ENCODE measurements around the gene YIPF7.

The YIPF7 gene

DNA sequence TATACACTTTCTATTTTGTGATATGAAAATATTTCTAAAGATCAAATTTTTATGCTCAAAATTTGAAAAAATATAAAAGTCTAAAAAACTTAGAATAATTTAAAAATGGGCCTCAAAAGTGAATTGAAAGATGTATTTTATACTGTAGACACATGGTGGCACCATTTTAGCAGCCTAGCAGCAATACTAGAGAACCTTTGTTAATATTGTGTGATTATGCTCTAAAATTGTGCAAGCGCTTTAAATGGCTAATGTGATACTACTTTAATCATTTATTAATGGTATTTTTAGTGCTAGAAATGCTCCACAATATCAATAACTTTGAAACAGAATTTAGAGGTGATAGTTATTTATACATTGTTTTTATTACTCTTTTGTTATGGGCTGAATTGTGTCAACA is 23.0 kb upstream of the YIPF7 start:
- H3K27ac ChIP-seq (replicated peaks): no peak overlapping the region
- peak in 1 of 2 experiments; percentile 11 for DNase-seq (ENCODE audit: low read depth in 1 of 2, low spot score in 1 of 2)
- TF ChIP-seq, protein P1, sequence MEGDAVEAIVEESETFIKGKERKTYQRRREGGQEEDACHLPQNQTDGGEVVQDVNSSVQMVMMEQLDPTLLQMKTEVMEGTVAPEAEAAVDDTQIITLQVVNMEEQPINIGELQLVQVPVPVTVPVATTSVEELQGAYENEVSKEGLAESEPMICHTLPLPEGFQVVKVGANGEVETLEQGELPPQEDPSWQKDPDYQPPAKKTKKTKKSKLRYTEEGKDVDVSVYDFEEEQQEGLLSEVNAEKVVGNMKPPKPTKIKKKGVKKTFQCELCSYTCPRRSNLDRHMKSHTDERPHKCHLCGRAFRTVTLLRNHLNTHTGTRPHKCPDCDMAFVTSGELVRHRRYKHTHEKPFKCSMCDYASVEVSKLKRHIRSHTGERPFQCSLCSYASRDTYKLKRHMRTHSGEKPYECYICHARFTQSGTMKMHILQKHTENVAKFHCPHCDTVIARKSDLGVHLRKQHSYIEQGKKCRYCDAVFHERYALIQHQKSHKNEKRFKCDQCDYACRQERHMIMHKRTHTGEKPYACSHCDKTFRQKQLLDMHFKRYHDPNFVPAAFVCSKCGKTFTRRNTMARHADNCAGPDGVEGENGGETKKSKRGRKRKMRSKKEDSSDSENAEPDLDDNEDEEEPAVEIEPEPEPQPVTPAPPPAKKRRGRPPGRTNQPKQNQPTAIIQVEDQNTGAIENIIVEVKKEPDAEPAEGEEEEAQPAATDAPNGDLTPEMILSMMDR (IDR thresholded peaks at IDR 0.05; ENCODE audit: insufficient read depth, low read length): no peak
- TF ChIP-seq GABPA (IDR thresholded peaks at IDR 0.05; ENCODE audit: low read depth) (no peak), SPI1 (IDR thresholded peaks at IDR 0.05; ENCODE audit: borderline replicate concordance, low read depth) (no peak), POLR2AphosphoS5 (IDR thresholded peaks at IDR 0.05; ENCODE audit: low read depth) (no peak)
- TF ChIP-seq, protein P2, sequence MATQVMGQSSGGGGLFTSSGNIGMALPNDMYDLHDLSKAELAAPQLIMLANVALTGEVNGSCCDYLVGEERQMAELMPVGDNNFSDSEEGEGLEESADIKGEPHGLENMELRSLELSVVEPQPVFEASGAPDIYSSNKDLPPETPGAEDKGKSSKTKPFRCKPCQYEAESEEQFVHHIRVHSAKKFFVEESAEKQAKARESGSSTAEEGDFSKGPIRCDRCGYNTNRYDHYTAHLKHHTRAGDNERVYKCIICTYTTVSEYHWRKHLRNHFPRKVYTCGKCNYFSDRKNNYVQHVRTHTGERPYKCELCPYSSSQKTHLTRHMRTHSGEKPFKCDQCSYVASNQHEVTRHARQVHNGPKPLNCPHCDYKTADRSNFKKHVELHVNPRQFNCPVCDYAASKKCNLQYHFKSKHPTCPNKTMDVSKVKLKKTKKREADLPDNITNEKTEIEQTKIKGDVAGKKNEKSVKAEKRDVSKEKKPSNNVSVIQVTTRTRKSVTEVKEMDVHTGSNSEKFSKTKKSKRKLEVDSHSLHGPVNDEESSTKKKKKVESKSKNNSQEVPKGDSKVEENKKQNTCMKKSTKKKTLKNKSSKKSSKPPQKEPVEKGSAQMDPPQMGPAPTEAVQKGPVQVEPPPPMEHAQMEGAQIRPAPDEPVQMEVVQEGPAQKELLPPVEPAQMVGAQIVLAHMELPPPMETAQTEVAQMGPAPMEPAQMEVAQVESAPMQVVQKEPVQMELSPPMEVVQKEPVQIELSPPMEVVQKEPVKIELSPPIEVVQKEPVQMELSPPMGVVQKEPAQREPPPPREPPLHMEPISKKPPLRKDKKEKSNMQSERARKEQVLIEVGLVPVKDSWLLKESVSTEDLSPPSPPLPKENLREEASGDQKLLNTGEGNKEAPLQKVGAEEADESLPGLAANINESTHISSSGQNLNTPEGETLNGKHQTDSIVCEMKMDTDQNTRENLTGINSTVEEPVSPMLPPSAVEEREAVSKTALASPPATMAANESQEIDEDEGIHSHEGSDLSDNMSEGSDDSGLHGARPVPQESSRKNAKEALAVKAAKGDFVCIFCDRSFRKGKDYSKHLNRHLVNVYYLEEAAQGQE (IDR thresholded peaks at IDR 0.05; ENCODE audit: insufficient replicate concordance, low read depth): no peak

DNA sequence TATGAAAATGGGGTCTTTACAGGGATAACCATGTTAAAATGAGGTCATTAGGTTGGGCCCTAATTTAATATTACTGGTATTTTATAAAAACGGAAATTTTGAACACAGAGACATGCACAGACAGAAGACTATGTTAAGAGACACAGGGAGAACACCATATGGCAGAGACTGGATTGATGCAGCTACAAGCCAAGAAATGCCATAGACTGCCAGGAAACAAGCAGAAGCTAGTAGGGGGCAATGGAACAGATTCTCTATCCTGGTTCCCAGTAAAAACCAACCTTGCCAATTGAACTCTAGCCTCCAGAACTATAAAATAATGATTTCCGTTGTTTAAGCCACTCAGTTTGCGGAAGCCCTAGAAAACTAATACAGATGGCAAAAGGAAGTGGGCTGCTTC is 20.2 kb upstream of the YIPF7 start:
- Histone ChIP-seq H3K27ac (replicated peaks) (no peak overlapping the region), H3K27me3 (ENCODE audit: insufficient read depth, poor library complexity, severe bottlenecking) (no peaks in the 10 kb centered on the region), H3K4me3 (replicated peaks; ENCODE audit: insufficient read depth, low read length) (no peak overlapping the region)
- TF ChIP-seq, protein P2 (IDR thresholded peaks at IDR 0.05; ENCODE audit: insufficient replicate concordance, low read depth): no peak
- TF ChIP-seq GABPA (IDR thresholded peaks at IDR 0.05; ENCODE audit: low read depth) (no peak), SPI1 (IDR thresholded peaks at IDR 0.05; ENCODE audit: borderline replicate concordance, low read depth) (no peak), POLR2AphosphoS5 (IDR thresholded peaks at IDR 0.05; ENCODE audit: low read depth) (no peak)
- TF ChIP-seq, protein P1 (IDR thresholded peaks at IDR 0.05; ENCODE audit: insufficient read depth, low read length): no peak
- no peak for DNase-seq (ENCODE audit: low read depth in 1 of 2, low spot score in 1 of 2)

More for the DNA sequence above, 23.0 kb upstream of the YIPF7 start:
- H3K4me3 ChIP-seq (replicated peaks; ENCODE audit: insufficient read depth, low read length): no peak overlapping the region
- H3K27me3 ChIP-seq (ENCODE audit: insufficient read depth, poor library complexity, severe bottlenecking): no peaks in the 10 kb centered on the region

DNA sequence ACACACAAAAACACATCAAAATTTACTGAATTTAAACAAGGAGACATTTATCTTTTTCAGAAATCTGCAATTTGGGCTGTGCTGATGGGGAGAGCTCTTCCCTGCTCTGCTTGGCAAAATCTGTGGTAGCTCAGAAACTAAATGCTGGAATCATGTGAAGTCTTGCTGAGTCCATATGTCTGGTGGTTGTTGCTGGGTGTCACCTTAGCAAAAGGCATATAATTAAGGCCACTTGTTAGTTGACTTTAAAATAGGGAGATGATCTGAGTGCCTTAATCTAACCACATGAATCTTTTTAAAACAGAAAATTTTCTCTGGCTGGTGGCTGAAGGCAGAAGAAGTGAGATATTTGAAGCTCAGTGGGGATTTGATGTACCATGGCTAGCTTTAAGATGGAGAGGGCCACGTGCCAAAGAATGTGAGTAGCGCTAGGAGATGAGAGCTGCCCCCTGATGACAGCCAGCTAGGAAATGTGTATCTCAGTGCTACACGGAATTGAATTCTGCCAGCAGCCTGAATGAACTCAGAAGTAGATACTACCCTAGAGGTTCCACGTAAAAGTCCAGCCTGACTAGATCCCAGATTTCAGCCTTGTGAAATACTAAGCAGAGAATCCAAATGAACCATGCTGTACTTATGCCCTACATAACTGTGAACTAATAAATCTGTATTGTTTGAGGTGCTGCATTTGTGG is 19.2 kb upstream of the YIPF7 start:
- Histone ChIP-seq H3K27ac (replicated peaks) (no peak overlapping the region), H3K4me3 (replicated peaks; ENCODE audit: insufficient read depth, low read length) (no peak overlapping the region), H3K27me3 (ENCODE audit: insufficient read depth, poor library complexity, severe bottlenecking) (no peaks in the 10 kb centered on the region)
- TF ChIP-seq POLR2AphosphoS5 (IDR thresholded peaks at IDR 0.05; ENCODE audit: low read depth) (no peak), SPI1 (IDR thresholded peaks at IDR 0.05; ENCODE audit: borderline replicate concordance, low read depth) (no peak), GABPA (IDR thresholded peaks at IDR 0.05; ENCODE audit: low read depth) (no peak)
- TF ChIP-seq, protein P2 (IDR thresholded peaks at IDR 0.05; ENCODE audit: insufficient replicate concordance, low read depth): no peak
- TF ChIP-seq, protein P1 (IDR thresholded peaks at IDR 0.05; ENCODE audit: insufficient read depth, low read length): no peak
- no peak for DNase-seq (ENCODE audit: low read depth in 1 of 2, low spot score in 1 of 2)

All from HL-60 (cell line).